A549 (cell line): ENCODE data around the gene HLCS. TPM values are rescaled to one million over a fixed set of nuclear protein-coding genes. Genes with fewer than 3 reads are reported as not detected.

Source experiments
- ATAC-seq, 2 experiments: fragments of 200-7000 bp in 1 of 2; fragments of >200 bp in 1 of 2; cut with Nextera tagmentation in 1 of 2; cut with Tn5 transposase in 1 of 2; 3 replicates each; pipeline versions ENCODE4 v1.8.0 to v1.9.1; 2018 to 2020; ENCODE audit warnings: mild to moderate bottlenecking in 1 of 2, moderate library complexity in 1 of 2
- CTCF ChIA-PET: fragments of 300-600 bp; sonication (Branson Sonifier 250); formaldehyde crosslinking; extraction: SDS; loops from one replicate; lab custom pipeline; 2021; ENCODE audit warnings: antibody characterized with exemption, inconsistent platforms; lab: Yijun Ruan, JAX
- POLR2A ChIA-PET: fragments of 350-600 bp; formaldehyde crosslinking; extraction: SDS; loops from one replicate; lab custom pipeline; 2021; ENCODE audit warnings: antibody characterized with exemption, inconsistent platforms; lab: Yijun Ruan, JAX
- DNase-seq, 2 experiments: peaks; one replicate each; pipeline versions ENCODE4 v3.0.0 to v3.0.0-alpha.2; 2011 to 2016; ENCODE audit warnings: low read depth in 1 of 2, low spot score in 1 of 2
- FAIRE-seq: peaks from 2 replicates; lab custom pipeline; 2011; peaks lifted over from hg19 to GRCh38; lab: Jason Lieb, UNC
- H3K27ac ChIP-seq, 2 experiments: fragments of >200 bp; sonication (Bioruptor Twin); formaldehyde crosslinking; 3 replicates each; pipeline ENCODE4 v1.5.1; 2016 to 2017
- H3K4me1 ChIP-seq: fragments of >200 bp; sonication (Bioruptor Twin); formaldehyde crosslinking; 3 replicates; pipeline ENCODE4 v1.6.1; 2016
- H3K4me2 ChIP-seq: fragments of >200 bp; sonication (Bioruptor Twin); formaldehyde crosslinking; 3 replicates; pipeline ENCODE4 v1.6.1; 2016
- H3K4me3 ChIP-seq: fragments of >200 bp; sonication (Bioruptor Twin); formaldehyde crosslinking; 3 replicates; pipeline ENCODE4 v1.5.1; 2016
- H3K9me3 ChIP-seq: fragments of >200 bp; sonication (Bioruptor Twin); formaldehyde crosslinking; 3 replicates; pipeline ENCODE4 v1.6.1; 2016
- BHLHE40 ChIP-seq: IDR thresholded peaks from 2 replicates; pipeline ENCODE4 v1.6.1; 2012; ENCODE audit warnings: low read depth, low read length, inconsistent platforms
- CBX2 ChIP-seq: fragments of 200-600 bp; sonication (generic); IDR thresholded peaks from 2 replicates; pipeline ENCODE4 v1.6.1; 2016; ENCODE audit warnings: low read depth, mild to moderate bottlenecking, borderline replicate concordance
- CHD2 ChIP-seq: fragments of 150-350 bp; IDR thresholded peaks from 2 replicates; pipeline ENCODE4 v1.6.1; 2014; ENCODE audit warnings: low read length; ENCODE audit not compliant: partially characterized antibody
- EHF ChIP-seq: fragments of 250-450 bp; sonication (Bioruptor Pico); IDR thresholded peaks from 2 replicates; pipeline ENCODE4 v1.5.0; 2020; ENCODE audit warnings: mild to moderate bottlenecking
- EP300 ChIP-seq, 2 experiments: fragments of >200 bp; sonication (Bioruptor Twin); formaldehyde crosslinking; IDR thresholded peaks; 2 replicates in 1 of 2; 3 replicates in 1 of 2; pipeline ENCODE4 v1.6.1; 2016 to 2017
- ESRRA ChIP-seq: fragments of 150-350 bp; IDR thresholded peaks from 2 replicates; pipeline ENCODE4 v1.6.1; 2014; ENCODE audit warnings: mild to moderate bottlenecking, low read length, borderline replicate concordance
- FOSL2 ChIP-seq, 2 experiments: fragments of 450-650 bp in 1 of 2; fragments of >200 bp in 1 of 2; sonication (Bioruptor Twin) in 1 of 2; formaldehyde crosslinking; IDR thresholded peaks; 2 replicates each; pipeline versions ENCODE4 v1.5.0 to v1.6.1; 2016 to 2020; ENCODE audit warnings: mild to moderate bottlenecking in 1 of 2, moderate library complexity in 1 of 2
- HEYL ChIP-seq: fragments of 250-450 bp; sonication (Bioruptor Pico); IDR thresholded peaks from 2 replicates; pipeline ENCODE4 v1.8.0; 2021; ENCODE audit warnings: mild to moderate bottlenecking, moderate library complexity
- HOXB13 ChIP-seq: fragments of 250-450 bp; sonication (Bioruptor Pico); IDR thresholded peaks from 2 replicates; pipeline ENCODE4 v1.5.0; 2020; ENCODE audit warnings: low read depth, mild to moderate bottlenecking, moderate library complexity
- HOXB5 ChIP-seq: fragments of 250-450 bp; sonication (Bioruptor Pico); IDR thresholded peaks from 2 replicates; pipeline ENCODE4 v1.5.0; 2020; ENCODE audit warnings: mild to moderate bottlenecking, moderate library complexity
- KDM5A ChIP-seq: fragments of 200-600 bp; sonication (generic); IDR thresholded peaks from 2 replicates; pipeline ENCODE4 v1.6.1; 2016; ENCODE audit warnings: antibody characterized with exemption, mild to moderate bottlenecking
- MAZ ChIP-seq: fragments of 150-350 bp; IDR thresholded peaks from 2 replicates; pipeline ENCODE4 v1.6.1; 2014; ENCODE audit warnings: antibody characterized with exemption, low read depth, low read length, borderline replicate concordance
- NPAS2 ChIP-seq: fragments of 250-450 bp; sonication (Bioruptor Pico); IDR thresholded peaks from 2 replicates; pipeline ENCODE4 v1.8.0; 2022; ENCODE audit warnings: mild to moderate bottlenecking, moderate library complexity, borderline replicate concordance
- NR3C1 ChIP-seq: fragments of >200 bp; sonication (Bioruptor Twin); formaldehyde crosslinking; IDR thresholded peaks from 3 replicates; pipeline ENCODE4 v1.6.1; 2017
- POLR2A ChIP-seq: IDR thresholded peaks from 2 replicates; pipeline ENCODE4 v1.6.1; 2012; ENCODE audit warnings: mild to moderate bottlenecking, low read length
- RARB ChIP-seq: fragments of 250-450 bp; sonication (Bioruptor Pico); IDR thresholded peaks from 2 replicates; pipeline ENCODE4 v1.8.0; 2021; ENCODE audit warnings: mild to moderate bottlenecking, moderate library complexity
- RFX5 ChIP-seq: fragments of 450-650 bp; IDR thresholded peaks from 2 replicates; pipeline ENCODE4 v1.7.1; 2014; ENCODE audit warnings: antibody characterized with exemption, mild to moderate bottlenecking, moderate library complexity
- ZC3H11A ChIP-seq: fragments of 450-650 bp; IDR thresholded peaks from 2 replicates; pipeline ENCODE4 v1.6.1; 2014; ENCODE audit warnings: antibody characterized with exemption, mild to moderate bottlenecking
- ZFP36 ChIP-seq: fragments of 450-650 bp; IDR thresholded peaks from 2 replicates; pipeline ENCODE4 v1.6.1; 2014; ENCODE audit warnings: borderline replicate concordance; ENCODE audit not compliant: partially characterized antibody
- ZNF302 ChIP-seq: fragments of 250-450 bp; sonication (Bioruptor Pico); IDR thresholded peaks from 2 replicates; pipeline ENCODE4 v1.9.0; 2021; ENCODE audit warnings: inconsistent platforms, mild to moderate bottlenecking, moderate library complexity
- WGBS: methylation state at CpG from one replicate; pipeline ENCODE4 v1.1.6; 2017; ENCODE audit errors: missing lambda C conversion rate; 5-methylcytosine and 5-hydroxymethylcytosine counted together
- polyA plus RNA-seq, 4 experiments: library from polyadenylated mRNA; depleted of rRNA in 3 of 4; stranded (reverse); fragments of >200 nt; fragmentation: RNase III in 1 of 4; extraction: RNeasy Plus Mini Kit Qiagen cat#74134 plus additional on column Dnase treatment in 1 of 4; gene quantifications; 2 replicates in 3 of 4; 3 replicates in 1 of 4; pipeline ENCODE4 v1.2.3, GENCODE V29; 2011 to 2017
- TF ChIP-seq, protein P1 (sequence below): fragments of 250-450 bp; sonication (Bioruptor Pico); IDR thresholded peaks from 2 replicates; pipeline ENCODE4 v1.5.0; 2020; ENCODE audit warnings: low read depth, mild to moderate bottlenecking, moderate library complexity
- TF ChIP-seq, protein P2 (sequence below): IDR thresholded peaks from 2 replicates; pipeline ENCODE4 v1.6.1; 2012; ENCODE audit warnings: low read depth, borderline replicate concordance
- TF ChIP-seq, protein P3 (sequence below): fragments of 250-450 bp; sonication (Bioruptor Pico); IDR thresholded peaks from 2 replicates; pipeline ENCODE4 v1.5.0; 2021; ENCODE audit warnings: mild to moderate bottlenecking, moderate library complexity, borderline replicate concordance
- TF ChIP-seq, protein P4 (sequence below): IDR thresholded peaks from 2 replicates; pipeline ENCODE4 v1.6.1; 2012
- TF ChIP-seq, protein P5 (sequence below): fragments of 150-350 bp; IDR thresholded peaks from 2 replicates; pipeline ENCODE4 v1.6.1; 2014; ENCODE audit warnings: low read depth, mild to moderate bottlenecking, low read length
- TF ChIP-seq, protein P6 (sequence below): IDR thresholded peaks from 2 replicates; pipeline ENCODE4 v1.6.1; 2012
- TF ChIP-seq, protein P7 (sequence below): fragments of >200 bp; sonication (Bioruptor Twin); formaldehyde crosslinking; IDR thresholded peaks from 3 replicates; pipeline ENCODE4 v1.5.1; 2016

The HLCS gene
- polyA plus RNA-seq, 2 of the 4 experiments (the other 2 are of a cell fraction) = 8.4 to 24.3 TPM

DNA sequence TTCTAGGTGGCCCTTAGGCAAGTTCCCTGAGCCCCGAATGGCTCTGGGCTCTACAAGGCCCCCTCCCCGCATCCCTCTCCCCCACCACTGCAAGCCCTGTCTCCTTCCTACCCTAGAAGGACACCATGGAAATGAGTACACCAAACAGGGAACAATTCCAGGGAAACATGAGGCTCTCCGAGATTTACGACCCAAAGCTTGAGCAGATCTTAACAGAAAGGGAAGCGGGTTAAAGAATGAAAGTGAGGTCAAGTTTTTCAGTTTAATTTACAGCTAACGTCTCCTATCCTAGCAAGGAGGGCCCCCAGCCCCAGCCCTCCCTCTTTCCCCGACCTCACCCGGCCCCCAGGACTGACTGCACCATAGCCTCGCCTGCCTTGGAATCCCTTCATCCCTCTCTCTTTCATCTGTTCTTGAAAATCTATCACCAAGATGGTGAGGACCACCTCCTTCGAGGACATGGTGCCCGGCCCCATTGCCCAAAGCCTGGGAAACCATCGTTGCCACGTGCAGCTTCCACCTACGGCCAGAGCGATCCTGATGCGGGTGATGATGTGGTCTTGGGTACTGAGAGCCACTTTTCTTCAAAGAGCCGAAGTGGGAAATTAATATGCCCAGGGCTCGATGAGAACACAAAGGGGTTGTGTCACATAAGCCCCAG lies 237.0 kb downstream of the HLCS start (continued):
- TF ChIP-seq RFX5 (no peak), ZFP36 (no peak), HOXB5 (CRISPR knock-in tag) (no peak), CBX2 (no peak), BHLHE40 (no peak), MAZ (no peak)
- TF ChIP-seq, protein P1, sequence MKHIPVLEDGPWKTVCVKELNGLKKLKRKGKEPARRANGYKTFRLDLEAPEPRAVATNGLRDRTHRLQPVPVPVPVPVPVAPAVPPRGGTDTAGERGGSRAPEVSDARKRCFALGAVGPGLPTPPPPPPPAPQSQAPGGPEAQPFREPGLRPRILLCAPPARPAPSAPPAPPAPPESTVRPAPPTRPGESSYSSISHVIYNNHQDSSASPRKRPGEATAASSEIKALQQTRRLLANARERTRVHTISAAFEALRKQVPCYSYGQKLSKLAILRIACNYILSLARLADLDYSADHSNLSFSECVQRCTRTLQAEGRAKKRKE = no peak
- TF ChIP-seq, protein P2, sequence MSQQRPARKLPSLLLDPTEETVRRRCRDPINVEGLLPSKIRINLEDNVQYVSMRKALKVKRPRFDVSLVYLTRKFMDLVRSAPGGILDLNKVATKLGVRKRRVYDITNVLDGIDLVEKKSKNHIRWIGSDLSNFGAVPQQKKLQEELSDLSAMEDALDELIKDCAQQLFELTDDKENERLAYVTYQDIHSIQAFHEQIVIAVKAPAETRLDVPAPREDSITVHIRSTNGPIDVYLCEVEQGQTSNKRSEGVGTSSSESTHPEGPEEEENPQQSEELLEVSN = no peak
- TF ChIP-seq, protein P3, sequence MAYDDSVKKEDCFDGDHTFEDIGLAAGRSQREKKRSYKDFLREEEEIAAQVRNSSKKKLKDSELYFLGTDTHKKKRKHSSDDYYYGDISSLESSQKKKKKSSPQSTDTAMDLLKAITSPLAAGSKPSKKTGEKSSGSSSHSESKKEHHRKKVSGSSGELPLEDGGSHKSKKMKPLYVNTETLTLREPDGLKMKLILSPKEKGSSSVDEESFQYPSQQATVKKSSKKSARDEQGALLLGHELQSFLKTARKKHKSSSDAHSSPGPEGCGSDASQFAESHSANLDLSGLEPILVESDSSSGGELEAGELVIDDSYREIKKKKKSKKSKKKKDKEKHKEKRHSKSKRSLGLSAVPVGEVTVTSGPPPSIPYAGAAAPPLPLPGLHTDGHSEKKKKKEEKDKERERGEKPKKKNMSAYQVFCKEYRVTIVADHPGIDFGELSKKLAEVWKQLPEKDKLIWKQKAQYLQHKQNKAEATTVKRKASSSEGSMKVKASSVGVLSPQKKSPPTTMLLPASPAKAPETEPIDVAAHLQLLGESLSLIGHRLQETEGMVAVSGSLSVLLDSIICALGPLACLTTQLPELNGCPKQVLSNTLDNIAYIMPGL (CRISPR knock-in tag) = no peak

DNA sequence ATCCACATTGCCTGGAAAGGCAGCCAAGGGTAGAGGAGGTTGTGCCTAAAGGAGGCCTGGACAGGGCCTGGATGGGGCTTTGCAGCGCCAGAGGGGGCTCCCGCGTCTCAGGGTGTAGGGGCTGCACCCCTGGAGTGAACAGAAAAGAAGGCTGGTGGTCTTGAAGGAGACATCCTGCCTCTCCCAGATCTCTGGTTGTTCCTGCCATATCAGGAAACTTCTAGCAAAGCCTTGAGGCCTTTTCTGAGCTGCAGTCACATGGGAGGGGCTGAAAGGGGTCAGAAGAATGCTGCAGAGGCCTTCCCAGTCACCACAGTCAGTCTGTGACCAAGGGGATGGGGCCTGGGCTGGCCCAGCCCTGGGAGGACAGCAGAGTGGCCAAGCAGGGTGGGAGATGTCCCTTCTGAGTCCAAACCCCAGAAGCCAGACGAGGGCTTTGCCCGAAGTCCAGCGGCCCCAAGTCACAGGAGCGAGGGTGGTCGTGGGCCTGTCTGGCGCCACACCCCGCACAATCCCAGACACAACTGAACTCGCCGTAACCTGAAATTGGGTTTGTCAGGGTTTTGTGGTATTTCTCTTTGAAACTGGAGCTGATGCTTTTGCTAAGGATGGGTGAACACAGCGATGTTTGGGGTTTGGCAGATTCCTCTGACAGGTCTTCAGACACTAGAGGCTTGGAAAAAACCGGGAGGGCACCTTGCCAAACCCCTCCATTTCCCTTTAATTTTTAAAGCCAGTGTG lies 237.9 kb downstream of the HLCS start:
- ATAC-seq (no peak; a peak in 1 of 6 replicates), DNase-seq (no peak), FAIRE-seq (no peak)
- Histone ChIP-seq H3K4me1 (no peaks in the 10 kb centered on the region), H3K9me3 (no peaks in the 10 kb centered on the region), H3K4me2 (no peak overlapping the region), H3K4me3 (no peak overlapping the region), H3K27ac (no peak overlapping the region; a peak in 1 of 6 replicates)
- WGBS = 86% methylated on average over 14 of the region's 14 CpGs
- no peak for TF ChIP-seq KDM5A
- TF ChIP-seq ZNF302 (CRISPR knock-in tag) = no peak
- TF ChIP-seq, protein P4, sequence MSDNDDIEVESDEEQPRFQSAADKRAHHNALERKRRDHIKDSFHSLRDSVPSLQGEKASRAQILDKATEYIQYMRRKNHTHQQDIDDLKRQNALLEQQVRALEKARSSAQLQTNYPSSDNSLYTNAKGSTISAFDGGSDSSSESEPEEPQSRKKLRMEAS = no peak
- no peak for TF ChIP-seq HEYL (CRISPR knock-in tag)
- no peak for TF ChIP-seq MAZ
- TF ChIP-seq EHF (CRISPR knock-in tag) = no peak
- no peak for TF ChIP-seq POLR2A
- TF ChIP-seq HOXB13 (CRISPR knock-in tag) = no peak
- TF ChIP-seq ESRRA = no peak
- TF ChIP-seq RARB (CRISPR knock-in tag) = no peak
- no peak for TF ChIP-seq EP300 (IDR thresholded peaks at IDR 0.05)
- TF ChIP-seq NPAS2 (CRISPR knock-in tag) = no peak
- ChIA-PET POLR2A (no interaction called here), CTCF (interaction anchor here (1.1 to 1.5 kb wide), 2 partner anchors 98 to 125 kb away, joined by 3 to 6 read pairs; no protein-coding TSS in a partner anchor)

DNA sequence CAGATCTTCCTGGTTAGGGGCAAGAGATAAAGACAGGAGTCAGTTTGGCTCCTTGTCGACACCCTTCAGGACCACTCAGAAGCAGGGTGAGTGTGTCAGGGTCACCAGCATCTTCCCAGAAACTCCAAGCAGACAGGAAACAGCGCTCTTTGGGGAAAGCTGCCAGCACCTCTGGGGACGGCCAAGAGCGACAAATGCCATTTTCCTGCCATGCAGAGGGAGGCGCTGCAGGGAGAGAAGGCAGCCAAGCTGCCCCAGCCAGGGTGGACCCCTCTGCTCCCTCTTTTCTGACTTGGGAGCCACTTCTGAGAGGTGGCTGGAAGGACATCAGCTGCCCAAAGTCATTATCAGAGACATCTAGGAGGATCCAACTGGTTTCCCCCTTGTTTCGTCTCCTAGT lies 238.6 kb downstream of the HLCS start:
- Histone ChIP-seq H3K4me3 (no peak overlapping the region), H3K4me2 (no peak overlapping the region), H3K27ac (no peak overlapping the region), H3K9me3 (no peaks in the 10 kb centered on the region), H3K4me1 (no peaks in the 10 kb centered on the region)
- ATAC-seq (no peak), DNase-seq (no peak), FAIRE-seq (no peak)
- ChIA-PET CTCF (interaction anchor here (1.1 kb wide), 1 partner anchor 126 kb away, joined by 3 read pairs; no protein-coding TSS in a partner anchor), POLR2A (no interaction called here)
- WGBS = 90% methylated on average over 6 of the region's 6 CpGs
- no peak for TF ChIP-seq ZNF302 (CRISPR knock-in tag)
- no peak for TF ChIP-seq NR3C1
- TF ChIP-seq, protein P5, sequence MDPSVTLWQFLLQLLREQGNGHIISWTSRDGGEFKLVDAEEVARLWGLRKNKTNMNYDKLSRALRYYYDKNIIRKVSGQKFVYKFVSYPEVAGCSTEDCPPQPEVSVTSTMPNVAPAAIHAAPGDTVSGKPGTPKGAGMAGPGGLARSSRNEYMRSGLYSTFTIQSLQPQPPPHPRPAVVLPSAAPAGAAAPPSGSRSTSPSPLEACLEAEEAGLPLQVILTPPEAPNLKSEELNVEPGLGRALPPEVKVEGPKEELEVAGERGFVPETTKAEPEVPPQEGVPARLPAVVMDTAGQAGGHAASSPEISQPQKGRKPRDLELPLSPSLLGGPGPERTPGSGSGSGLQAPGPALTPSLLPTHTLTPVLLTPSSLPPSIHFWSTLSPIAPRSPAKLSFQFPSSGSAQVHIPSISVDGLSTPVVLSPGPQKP = no peak
- no peak for TF ChIP-seq FOSL2 (IDR thresholded peaks at IDR 0.05)
- TF ChIP-seq FOSL2 (CRISPR knock-in tag; IDR thresholded peaks at IDR 0.05) = no peak
- no peak for TF ChIP-seq CHD2
- no peak for TF ChIP-seq ZC3H11A
- no peak for TF ChIP-seq ZFP36
- TF ChIP-seq, protein P6, sequence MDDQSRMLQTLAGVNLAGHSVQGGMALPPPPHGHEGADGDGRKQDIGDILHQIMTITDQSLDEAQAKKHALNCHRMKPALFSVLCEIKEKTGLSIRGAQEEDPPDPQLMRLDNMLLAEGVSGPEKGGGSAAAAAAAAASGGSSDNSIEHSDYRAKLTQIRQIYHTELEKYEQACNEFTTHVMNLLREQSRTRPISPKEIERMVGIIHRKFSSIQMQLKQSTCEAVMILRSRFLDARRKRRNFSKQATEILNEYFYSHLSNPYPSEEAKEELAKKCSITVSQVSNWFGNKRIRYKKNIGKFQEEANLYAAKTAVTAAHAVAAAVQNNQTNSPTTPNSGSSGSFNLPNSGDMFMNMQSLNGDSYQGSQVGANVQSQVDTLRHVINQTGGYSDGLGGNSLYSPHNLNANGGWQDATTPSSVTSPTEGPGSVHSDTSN = no peak
- TF ChIP-seq, protein P7, sequence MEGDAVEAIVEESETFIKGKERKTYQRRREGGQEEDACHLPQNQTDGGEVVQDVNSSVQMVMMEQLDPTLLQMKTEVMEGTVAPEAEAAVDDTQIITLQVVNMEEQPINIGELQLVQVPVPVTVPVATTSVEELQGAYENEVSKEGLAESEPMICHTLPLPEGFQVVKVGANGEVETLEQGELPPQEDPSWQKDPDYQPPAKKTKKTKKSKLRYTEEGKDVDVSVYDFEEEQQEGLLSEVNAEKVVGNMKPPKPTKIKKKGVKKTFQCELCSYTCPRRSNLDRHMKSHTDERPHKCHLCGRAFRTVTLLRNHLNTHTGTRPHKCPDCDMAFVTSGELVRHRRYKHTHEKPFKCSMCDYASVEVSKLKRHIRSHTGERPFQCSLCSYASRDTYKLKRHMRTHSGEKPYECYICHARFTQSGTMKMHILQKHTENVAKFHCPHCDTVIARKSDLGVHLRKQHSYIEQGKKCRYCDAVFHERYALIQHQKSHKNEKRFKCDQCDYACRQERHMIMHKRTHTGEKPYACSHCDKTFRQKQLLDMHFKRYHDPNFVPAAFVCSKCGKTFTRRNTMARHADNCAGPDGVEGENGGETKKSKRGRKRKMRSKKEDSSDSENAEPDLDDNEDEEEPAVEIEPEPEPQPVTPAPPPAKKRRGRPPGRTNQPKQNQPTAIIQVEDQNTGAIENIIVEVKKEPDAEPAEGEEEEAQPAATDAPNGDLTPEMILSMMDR = no peak
